ENCODE data around the gene PIAS1.

- TF ChIP-seq SP2 (IDR thresholded peaks at IDR 0.05; ENCODE audit: extremely low read depth, low read depth, low read length, poor library complexity, severe bottlenecking) (no peak), CGGBP1 (CRISPR knock-in tag; IDR thresholded peaks at IDR 0.05) (no peak), HCFC1 (IDR thresholded peaks at IDR 0.05; ENCODE audit: low read depth, low read length) (no peak), SRF (CRISPR knock-in tag; IDR thresholded peaks at IDR 0.05) (no peak), ZNF274 (IDR thresholded peaks at IDR 0.05; ENCODE audit: borderline replicate concordance, low read depth, low read length) (no peak), U2AF2 (optimal IDR thresholded peaks at IDR 0.05; ENCODE audit: low read depth, low read length) (no peak), RNF2 (IDR thresholded peaks at IDR 0.05) (no peak)
These were observed 142.5 kb downstream of the PIAS1 start for GRCh38 chr15:68196445-68197169.

Data from K562 (cell line).